Natural killer cell (primary cell): ENCODE measurements around the gene CYLD. TPM values are rescaled to one million over a fixed set of nuclear protein-coding genes. Genes with fewer than 3 reads are reported as not detected.

Experiments
- ATAC-seq, 3 donors: fragments of 150-1000 bp in 2 of 3; fragments of 200-7000 bp in 1 of 3; cut with Tn5 transposase; 1 replicate in 1 of 3; 2 replicates in 2 of 3; pipeline ENCODE4 v1.10.0; 2021; ENCODE audit warnings: mild to moderate bottlenecking in 2 of 3, moderate library complexity in 2 of 3
- DNase-seq, 2 donors: peaks; one replicate each; pipeline versions ENCODE4 v3.0.0 to v3.0.0-alpha.2; 2013 to 2021; ENCODE audit warnings: mixed read lengths in 1 of 2
- H3K27ac ChIP-seq: one replicate; pipeline ENCODE4 v1.5.1; 2013; ENCODE audit warnings: mild to moderate bottlenecking, low read length
- H3K27me3 ChIP-seq: one replicate; pipeline ENCODE4 v1.6.1; 2013; ENCODE audit warnings: low read length; ENCODE audit not compliant: control insufficient read depth, insufficient read depth
- H3K36me3 ChIP-seq: one replicate; pipeline ENCODE4 v1.6.1; 2013; ENCODE audit warnings: low read length; ENCODE audit not compliant: control insufficient read depth, insufficient read depth
- H3K4me1 ChIP-seq: one replicate; pipeline ENCODE4 v1.6.1; 2013; ENCODE audit warnings: low read length; ENCODE audit not compliant: control insufficient read depth, insufficient read depth
- H3K4me3 ChIP-seq: one replicate; pipeline ENCODE4 v1.5.1; 2013; ENCODE audit warnings: low read length
- H3K9me3 ChIP-seq: one replicate; pipeline ENCODE4 v1.6.1; 2013; ENCODE audit warnings: low read length; ENCODE audit not compliant: control insufficient read depth, insufficient read depth
- H3K27ac Mint-ChIP-seq, 2 donors: one replicate each; pipeline ENCODE4 v1.8.0; 2022; ENCODE audit warnings: mild to moderate bottlenecking in 2 of 2, mixed read lengths in 2 of 2, moderate library complexity in 1 of 2
- H3K27me3 Mint-ChIP-seq, 2 donors: one replicate each; pipeline ENCODE4 v1.8.0; 2022; ENCODE audit warnings: low read depth in 2 of 2, mixed read lengths in 2 of 2
- H3K36me3 Mint-ChIP-seq: one replicate; pipeline ENCODE4 v1.8.0; 2022; ENCODE audit warnings: mixed read lengths
- H3K4me1 Mint-ChIP-seq, 2 donors: one replicate each; pipeline ENCODE4 v1.8.0; 2022; ENCODE audit warnings: mixed read lengths in 2 of 2
- H3K4me3 Mint-ChIP-seq: one replicate; pipeline ENCODE4 v1.8.0; 2022; ENCODE audit warnings: mild to moderate bottlenecking, moderate library complexity, mixed read lengths
- H3K9me3 Mint-ChIP-seq, 2 donors: one replicate each; pipeline ENCODE4 v1.8.0; 2022; ENCODE audit warnings: mixed read lengths in 2 of 2
- WGBS: methylation state at CpG from one replicate; pipeline ENCODE4 v1.1.7; 2013; ENCODE audit warnings: missing lambda C conversion rate; ENCODE audit not compliant: insufficient coverage; 5-methylcytosine and 5-hydroxymethylcytosine counted together
- intact Hi-C: fragments of 100-400 bp; cut with micrococcal nuclease; formaldehyde crosslinking; loops from one replicate; pipeline ENCODE4 v1.14.2; 2022
- total RNA-seq, 4 donors: library from RNA; stranded (reverse); fragments of 120-200 nt in 1 of 4; gene quantifications; one replicate each; pipeline versions ENCODE4 v1.2.3 to v1.2.4, GENCODE V29; 2013 to 2022
- TF ChIP-seq, protein P1 (sequence below): fragments of 200-600 bp; IDR thresholded peaks from one replicate; pipeline ENCODE4 v1.8.0; 2022; ENCODE audit warnings: antibody characterized with exemption

CYLD gene
- total RNA-seq, 3 donors from 2014 or later (not counting 1 experiment from before 2014, with no cell fraction given): 227 to 246 (median 236) TPM

DNA sequence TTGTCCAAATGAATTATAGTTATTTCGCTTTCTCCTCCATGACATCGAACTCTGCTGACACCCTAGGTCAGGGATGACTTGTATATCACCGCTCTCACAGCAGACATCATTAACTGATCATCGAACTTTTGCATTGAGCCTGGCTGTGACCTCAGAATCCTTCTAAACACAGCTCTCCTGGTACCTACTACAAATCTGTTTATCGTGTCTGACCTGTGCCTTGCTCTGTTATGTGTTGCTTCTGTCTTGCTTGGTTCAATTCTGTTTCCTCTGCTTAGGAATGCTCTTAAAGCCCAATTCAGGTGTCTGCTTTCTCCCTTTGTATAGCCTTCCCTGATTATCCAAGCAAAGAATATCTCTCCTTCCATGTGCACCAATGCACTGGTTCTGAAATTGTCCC lies 78.3 kb downstream of the CYLD start:
- no peak overlapping the region for H3K4me3 ChIP-seq
- intact Hi-C loops: no loop called here
- H3K27ac Mint-ChIP-seq: no peak overlapping the region
- H3K4me1 Mint-ChIP-seq: no peaks in the 10 kb centered on the region
- H3K9me3 Mint-ChIP-seq: no peaks in the 10 kb centered on the region
- H3K9me3 ChIP-seq: no peaks in the 10 kb centered on the region
- DNase-seq: no peak
- TF ChIP-seq, protein P1, sequence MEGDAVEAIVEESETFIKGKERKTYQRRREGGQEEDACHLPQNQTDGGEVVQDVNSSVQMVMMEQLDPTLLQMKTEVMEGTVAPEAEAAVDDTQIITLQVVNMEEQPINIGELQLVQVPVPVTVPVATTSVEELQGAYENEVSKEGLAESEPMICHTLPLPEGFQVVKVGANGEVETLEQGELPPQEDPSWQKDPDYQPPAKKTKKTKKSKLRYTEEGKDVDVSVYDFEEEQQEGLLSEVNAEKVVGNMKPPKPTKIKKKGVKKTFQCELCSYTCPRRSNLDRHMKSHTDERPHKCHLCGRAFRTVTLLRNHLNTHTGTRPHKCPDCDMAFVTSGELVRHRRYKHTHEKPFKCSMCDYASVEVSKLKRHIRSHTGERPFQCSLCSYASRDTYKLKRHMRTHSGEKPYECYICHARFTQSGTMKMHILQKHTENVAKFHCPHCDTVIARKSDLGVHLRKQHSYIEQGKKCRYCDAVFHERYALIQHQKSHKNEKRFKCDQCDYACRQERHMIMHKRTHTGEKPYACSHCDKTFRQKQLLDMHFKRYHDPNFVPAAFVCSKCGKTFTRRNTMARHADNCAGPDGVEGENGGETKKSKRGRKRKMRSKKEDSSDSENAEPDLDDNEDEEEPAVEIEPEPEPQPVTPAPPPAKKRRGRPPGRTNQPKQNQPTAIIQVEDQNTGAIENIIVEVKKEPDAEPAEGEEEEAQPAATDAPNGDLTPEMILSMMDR: no peak
- H3K4me1 ChIP-seq: no peaks in the 10 kb centered on the region
- H3K36me3 ChIP-seq: no peaks in the 10 kb centered on the region
- 94% methylated on average over 5 of the region's 5 CpGs for WGBS
- no peak overlapping the region for H3K4me3 Mint-ChIP-seq
- no peak for ATAC-seq
- H3K27me3 ChIP-seq: no peaks in the 10 kb centered on the region
- H3K27ac ChIP-seq: no peak overlapping the region
- H3K27me3 Mint-ChIP-seq: peaks cover 5 to 13% of the 10 kb centered on the region in 2 donors
- no peaks in the 10 kb centered on the region for H3K36me3 Mint-ChIP-seq

DNA sequence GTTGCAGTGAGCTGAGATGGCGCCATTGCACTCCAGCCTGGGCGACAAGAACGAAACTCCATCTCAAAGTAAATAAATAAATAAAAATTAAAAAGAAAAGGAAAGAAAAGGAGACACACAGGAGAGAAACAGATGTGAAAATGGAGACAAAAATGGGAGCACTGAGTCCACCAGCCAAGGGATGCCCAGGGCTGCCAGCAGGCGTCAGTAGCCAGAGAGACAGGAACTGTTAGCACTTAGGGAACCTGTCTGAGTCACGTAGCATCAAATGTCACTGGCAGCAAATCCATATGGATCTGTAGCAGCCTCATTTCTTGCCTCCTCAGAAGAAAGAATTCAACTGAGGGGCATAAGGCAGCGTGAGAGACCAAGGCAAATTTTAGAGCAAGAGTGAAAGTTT lies 79.7 kb downstream of the CYLD start:
- H3K4me1 ChIP-seq: no peaks in the 10 kb centered on the region
- H3K27me3 ChIP-seq: no peaks in the 10 kb centered on the region
- intact Hi-C loops: no loop called here
- DNase-seq (no peak), ATAC-seq (no peak)
- Mint-ChIP-seq H3K9me3 (no peaks in the 10 kb centered on the region), H3K27ac (no peak overlapping the region), H3K27me3 (peaks cover 8 to 20% of the 10 kb centered on the region in 2 donors), H3K36me3 (no peaks in the 10 kb centered on the region), H3K4me1 (no peaks in the 10 kb centered on the region), H3K4me3 (no peak overlapping the region)
- H3K9me3 ChIP-seq: no peaks in the 10 kb centered on the region
- no peak overlapping the region for H3K4me3 ChIP-seq
- WGBS: 95% methylated on average over 3 of the region's 6 CpGs
- no peaks in the 10 kb centered on the region for H3K36me3 ChIP-seq
- no peak overlapping the region for H3K27ac ChIP-seq
- TF ChIP-seq, protein P1: no peak

DNA sequence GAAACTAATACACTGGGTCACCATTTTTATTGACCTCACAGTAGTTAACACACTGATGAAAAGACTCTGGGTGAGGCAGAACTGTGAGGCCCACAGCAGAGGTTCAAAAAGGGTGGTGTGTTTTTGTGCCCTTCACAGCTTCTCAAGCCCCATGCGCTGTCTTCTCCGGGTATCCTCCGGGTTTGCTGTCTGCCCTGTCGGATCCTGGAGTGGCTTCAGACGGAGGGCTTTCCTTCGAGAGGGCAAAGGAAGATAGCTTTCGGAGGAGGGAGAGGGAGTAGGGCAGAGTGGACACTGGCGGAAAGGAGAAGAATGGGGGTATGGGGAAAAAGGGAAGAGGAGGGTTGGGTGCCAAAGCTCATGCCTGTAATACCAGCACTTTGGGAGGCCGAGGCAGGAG lies 80.8 kb downstream of the CYLD start:
- intact Hi-C loops: no loop called here
- Histone ChIP-seq H3K4me1 (no peaks in the 10 kb centered on the region), H3K9me3 (no peaks in the 10 kb centered on the region), H3K27me3 (no peaks in the 10 kb centered on the region), H3K27ac (no peak overlapping the region), H3K4me3 (no peak overlapping the region), H3K36me3 (no peaks in the 10 kb centered on the region)
- TF ChIP-seq, protein P1: no peak
- H3K9me3 Mint-ChIP-seq: no peaks in the 10 kb centered on the region
- H3K27me3 Mint-ChIP-seq: peaks cover 10 to 20% of the 10 kb centered on the region in 2 donors
- 83% methylated on average over 9 of the region's 9 CpGs for WGBS
- ATAC-seq: no peak
- no peak for DNase-seq
- H3K36me3 Mint-ChIP-seq: no peaks in the 10 kb centered on the region
- no peak overlapping the region for H3K4me3 Mint-ChIP-seq
- H3K27ac Mint-ChIP-seq: no peak overlapping the region
- no peaks in the 10 kb centered on the region for H3K4me1 Mint-ChIP-seq

DNA sequence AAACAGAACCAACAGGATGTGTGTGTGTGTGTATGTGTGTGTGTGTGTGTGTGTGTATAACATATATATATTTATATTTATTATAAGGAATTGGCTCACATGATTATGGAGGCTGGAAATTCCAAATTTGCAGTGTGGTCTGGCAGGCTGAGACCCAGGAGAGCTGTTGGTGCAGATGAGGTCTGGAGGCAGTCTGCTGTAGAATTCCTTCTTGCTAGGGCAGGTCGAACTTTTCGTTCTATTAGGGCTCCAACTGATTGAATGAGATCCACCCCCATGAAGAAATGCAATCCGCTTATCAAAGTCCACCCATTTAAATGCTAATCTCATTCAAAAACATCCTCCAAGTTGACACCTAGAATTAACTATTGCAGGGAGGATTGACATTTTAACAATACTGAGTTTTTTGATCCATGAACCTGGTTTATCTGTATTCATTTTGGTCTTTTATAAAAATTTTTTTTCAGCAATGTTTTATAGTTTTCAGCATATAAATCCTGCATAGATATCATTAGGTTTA lies 85.0 kb downstream of the CYLD start:
- TF ChIP-seq, protein P1: no peak
- no peak overlapping the region for H3K4me3 ChIP-seq
- ATAC-seq (no peak), DNase-seq (no peak)
- H3K27ac ChIP-seq: no peak overlapping the region
- WGBS: 93% methylated on average over 3 of the region's 3 CpGs
- H3K9me3 Mint-ChIP-seq: no peaks in the 10 kb centered on the region
- no peaks in the 10 kb centered on the region for H3K4me1 Mint-ChIP-seq
- no peak overlapping the region for H3K27ac Mint-ChIP-seq
- no peaks in the 10 kb centered on the region for H3K36me3 Mint-ChIP-seq
- H3K4me1 ChIP-seq: no peaks in the 10 kb centered on the region
- H3K27me3 Mint-ChIP-seq: peaks cover 18 to 20% of the 10 kb centered on the region in 2 donors
- intact Hi-C loops: no loop called here
- no peaks in the 10 kb centered on the region for H3K9me3 ChIP-seq
- peaks cover 2% of the 10 kb centered on the region for H3K27me3 ChIP-seq
- no peaks in the 10 kb centered on the region for H3K36me3 ChIP-seq
- no peak overlapping the region for H3K4me3 Mint-ChIP-seq
